Jurkat, Clone E6-1 (cell line): ENCODE results near the gene DPPA5.
"Not testable (repeated sequence)": the region's sequence is repeated elsewhere in the genome, so short reads cannot be mapped to it uniquely, and the experiment has no call there.

ENCODE experiments used
- DNase-seq: peaks from one replicate; pipeline ENCODE4 v3.0.0-alpha.2; 2011; ENCODE audit warnings: low read depth, low spot score
- H3K4me3 ChIP-seq: 2 replicates; pipeline ENCODE4 v1.5.1; 2011; ENCODE audit warnings: mild to moderate bottlenecking, low read length, control low read depth, moderate library complexity

DPPA5 gene

GRCh38 chr6:73367761-73368355, 13.8 kb upstream of the DPPA5 start:
- DNase-seq, result no peak
- H3K4me3 ChIP-seq, result no peak overlapping the region

GRCh38 chr6:73364549-73364948, 10.5 kb upstream of the DPPA5 start:
- DNase-seq, result no peak
- no peak overlapping the region for H3K4me3 ChIP-seq

GRCh38 chr6:73364121-73364520, 10.0 kb upstream of the DPPA5 start:
- no peak overlapping the region for H3K4me3 ChIP-seq
- no peak for DNase-seq

- no peak overlapping the region for H3K4me3 ChIP-seq
- no peak for DNase-seq
Measured at GRCh38 chr6:73363537-73363875, 9.4 kb upstream of the DPPA5 start.

GRCh38 chr6:73362869-73363536, 8.9 kb upstream of the DPPA5 start:
- no peak for DNase-seq
- no peak overlapping the region for H3K4me3 ChIP-seq

- no peak within 1 kb of the TSS for H3K4me3 ChIP-seq
- no peak for DNase-seq
Measured at GRCh38 chr6:73362358-73362757, 8.3 kb upstream of the DPPA5 start, which contains the start of gene KHDC3L. Gene KHDC3L, plus strand, starts transcription at chr6:73362658. Its CDS starts 72 bp downstream, at chr6:73362730.

- no peak overlapping the region for H3K4me3 ChIP-seq
Measured at GRCh38 chr6:73349311-73349710, 4.8 kb downstream of the DPPA5 start.

DNA sequence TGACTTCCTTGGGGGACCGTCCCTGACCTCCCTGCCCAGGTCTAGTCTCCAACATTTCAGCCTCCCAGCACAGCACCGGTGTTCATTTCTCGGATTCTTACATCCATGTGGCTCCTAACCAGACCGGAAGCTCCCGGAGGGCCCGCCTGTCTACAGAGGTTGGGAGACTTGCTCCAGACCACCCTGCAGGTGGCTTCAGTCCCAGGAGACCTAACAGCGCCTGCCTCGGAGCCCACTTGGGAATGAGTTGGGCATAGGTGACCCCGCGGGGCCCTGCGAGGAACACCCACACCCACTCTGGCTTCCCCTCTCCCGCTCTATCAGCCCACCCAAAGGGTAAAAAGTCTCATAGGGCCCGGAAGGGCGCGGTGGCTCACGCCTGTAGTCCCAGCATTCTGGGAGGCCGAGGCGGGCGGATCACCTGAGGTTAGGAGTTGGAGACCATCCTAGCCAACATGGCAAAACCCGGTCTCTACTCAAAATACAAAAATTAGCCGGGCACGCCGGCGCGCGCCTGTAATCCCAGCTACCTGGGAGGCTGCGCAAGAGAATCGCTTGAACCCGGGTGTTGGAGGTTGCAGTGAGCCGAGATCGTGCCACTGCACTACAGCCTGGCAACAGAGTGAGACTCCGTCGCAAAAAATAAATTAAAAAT, 5.4 kb downstream of the DPPA5 start:
- no peak overlapping the region for H3K4me3 ChIP-seq
- no peak for DNase-seq

More at GRCh38 chr6:73349311-73349710, 4.8 kb downstream of the DPPA5 start:
- DNase-seq, result no peak

DNA sequence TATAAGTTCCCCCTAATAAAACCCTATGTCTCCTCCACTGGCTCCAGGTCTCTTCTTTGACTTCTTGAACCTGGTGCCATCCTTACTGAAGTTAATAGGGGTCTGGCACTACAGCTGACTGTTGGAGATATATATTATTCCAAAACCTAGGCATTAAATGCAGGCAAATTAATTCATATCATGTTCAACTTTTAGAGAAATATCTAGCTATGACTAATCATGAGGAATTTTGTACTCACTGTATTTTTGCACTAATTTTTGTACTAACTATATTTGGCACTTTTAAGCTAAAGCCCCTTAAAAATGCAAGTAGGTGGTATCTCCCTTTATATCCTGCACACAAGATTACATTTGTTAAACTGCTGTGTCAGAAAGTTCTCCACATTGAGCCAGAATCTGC, 10.9 kb downstream of the DPPA5 start:
- no peak for DNase-seq
- H3K4me3 ChIP-seq, result no peak overlapping the region

- H3K4me3 ChIP-seq, result no peak overlapping the region
- DNase-seq, result no peak
Measured at GRCh38 chr6:73342174-73342573, 11.9 kb downstream of the DPPA5 start.

DNA sequence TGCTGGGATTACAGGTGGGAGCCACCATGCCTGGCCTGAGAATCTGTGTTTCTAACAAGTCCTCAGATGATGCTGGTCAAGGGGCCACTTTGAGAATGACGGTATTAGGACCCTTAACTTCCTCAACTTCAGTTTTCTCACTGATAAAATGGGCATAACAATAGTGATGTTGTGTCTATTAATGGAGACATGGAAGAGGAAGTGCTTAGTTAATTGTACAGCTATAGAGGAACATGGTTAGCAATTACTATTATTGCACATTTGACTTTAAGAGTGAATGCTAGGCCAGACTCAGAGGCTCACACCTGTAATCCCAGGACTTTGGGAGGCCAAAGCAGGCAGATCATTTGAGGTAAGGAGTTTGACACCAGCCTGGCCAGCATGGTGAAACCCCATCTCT, 12.7 kb downstream of the DPPA5 start:
- H3K4me3 ChIP-seq, result no peak overlapping the region

DNA sequence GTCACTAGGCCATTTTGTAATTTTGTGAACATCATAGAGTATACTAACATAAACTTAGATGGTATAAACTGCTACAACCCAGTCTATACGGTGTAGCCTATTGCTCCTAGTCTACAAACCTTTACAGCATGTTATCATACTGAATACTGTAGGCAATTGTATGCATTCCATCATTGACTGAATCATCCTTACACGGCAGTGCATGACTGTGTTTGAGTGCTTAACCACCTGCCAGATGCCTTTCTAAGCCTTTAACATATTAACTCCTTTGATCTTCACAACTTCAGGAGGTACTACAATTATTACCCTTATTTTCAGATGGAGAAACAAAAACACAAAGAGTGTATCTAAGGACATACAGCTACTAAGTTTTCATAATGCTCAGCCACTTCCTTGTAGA, 14.0 kb downstream of the DPPA5 start:
- no peak overlapping the region for H3K4me3 ChIP-seq
- no peak for DNase-seq

More for the DNA sequence above, 12.7 kb downstream of the DPPA5 start:
- no peak for DNase-seq

DNA sequence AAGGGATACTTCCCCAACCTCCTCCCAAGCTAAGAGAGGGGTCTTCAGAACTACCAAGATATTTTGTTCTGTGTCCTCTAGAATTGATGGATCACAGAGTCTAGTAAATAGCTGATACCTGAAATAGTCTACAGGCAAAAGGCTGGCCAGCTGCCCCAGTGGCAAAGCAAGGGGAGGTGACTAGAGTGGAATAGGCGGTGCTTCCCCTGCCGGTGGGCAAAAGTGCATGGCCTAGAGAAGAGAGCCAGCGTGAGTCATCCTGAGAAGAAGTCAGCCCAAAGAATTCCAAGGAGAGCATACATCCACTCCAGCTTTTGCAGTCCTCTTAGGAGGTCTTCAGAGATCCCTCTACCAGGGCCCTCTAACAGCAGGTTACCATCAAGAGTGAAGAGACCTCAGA, 14.7 kb downstream of the DPPA5 start:
- no peak for DNase-seq
- no peak overlapping the region for H3K4me3 ChIP-seq

GRCh38 chr6:73329201-73329600, 24.9 kb downstream of the DPPA5 start:
- H3K4me3 ChIP-seq, result no peak overlapping the region
- DNase-seq, result no peak

DNA sequence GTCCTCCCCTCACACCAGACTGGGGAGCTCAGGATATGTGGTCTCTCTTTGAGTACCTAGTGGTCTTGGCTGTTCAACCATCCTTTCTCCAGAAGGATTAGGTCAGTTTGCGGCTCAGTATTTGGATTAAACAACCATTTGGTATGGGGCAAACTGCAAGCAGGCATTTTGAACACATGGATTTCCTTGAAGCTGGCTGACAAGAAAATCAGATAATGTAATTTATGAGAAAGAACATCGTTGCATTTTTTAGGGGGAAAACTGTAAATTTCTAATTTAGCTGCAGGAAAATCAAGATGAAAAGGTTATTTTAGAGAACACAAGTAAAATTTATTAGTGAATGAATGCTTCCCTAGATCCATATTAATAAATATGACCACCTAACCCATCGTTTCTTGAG, 25.3 kb downstream of the DPPA5 start:
- DNase-seq, result no peak

GRCh38 chr6:73325656-73326055, 28.4 kb downstream of the DPPA5 start:
- DNase-seq, result no peak
- no peak overlapping the region for H3K4me3 ChIP-seq

More for the DNA sequence above, 25.3 kb downstream of the DPPA5 start:
- no peak overlapping the region for H3K4me3 ChIP-seq

DNA sequence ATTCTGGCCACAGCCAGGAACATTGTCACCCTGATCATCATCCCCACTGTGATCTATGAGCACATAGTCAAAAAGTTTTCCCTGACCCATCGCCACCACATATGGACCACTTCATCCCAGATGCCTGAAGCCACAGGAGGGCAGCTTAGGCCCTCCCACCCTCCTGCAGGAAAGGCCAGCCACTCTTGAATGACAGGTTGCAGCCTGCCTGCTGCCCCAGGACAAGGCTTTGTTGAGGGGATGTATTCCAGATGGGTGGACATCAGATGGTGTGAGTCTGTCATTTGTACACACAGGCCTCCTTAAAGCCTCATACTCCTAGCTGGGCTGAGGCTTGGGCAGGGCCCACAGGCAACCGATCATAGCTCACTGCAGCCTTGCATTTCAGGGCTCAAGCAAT, 30.8 kb downstream of the DPPA5 start:
- no peak overlapping the region for H3K4me3 ChIP-seq
- no peak for DNase-seq

DNA sequence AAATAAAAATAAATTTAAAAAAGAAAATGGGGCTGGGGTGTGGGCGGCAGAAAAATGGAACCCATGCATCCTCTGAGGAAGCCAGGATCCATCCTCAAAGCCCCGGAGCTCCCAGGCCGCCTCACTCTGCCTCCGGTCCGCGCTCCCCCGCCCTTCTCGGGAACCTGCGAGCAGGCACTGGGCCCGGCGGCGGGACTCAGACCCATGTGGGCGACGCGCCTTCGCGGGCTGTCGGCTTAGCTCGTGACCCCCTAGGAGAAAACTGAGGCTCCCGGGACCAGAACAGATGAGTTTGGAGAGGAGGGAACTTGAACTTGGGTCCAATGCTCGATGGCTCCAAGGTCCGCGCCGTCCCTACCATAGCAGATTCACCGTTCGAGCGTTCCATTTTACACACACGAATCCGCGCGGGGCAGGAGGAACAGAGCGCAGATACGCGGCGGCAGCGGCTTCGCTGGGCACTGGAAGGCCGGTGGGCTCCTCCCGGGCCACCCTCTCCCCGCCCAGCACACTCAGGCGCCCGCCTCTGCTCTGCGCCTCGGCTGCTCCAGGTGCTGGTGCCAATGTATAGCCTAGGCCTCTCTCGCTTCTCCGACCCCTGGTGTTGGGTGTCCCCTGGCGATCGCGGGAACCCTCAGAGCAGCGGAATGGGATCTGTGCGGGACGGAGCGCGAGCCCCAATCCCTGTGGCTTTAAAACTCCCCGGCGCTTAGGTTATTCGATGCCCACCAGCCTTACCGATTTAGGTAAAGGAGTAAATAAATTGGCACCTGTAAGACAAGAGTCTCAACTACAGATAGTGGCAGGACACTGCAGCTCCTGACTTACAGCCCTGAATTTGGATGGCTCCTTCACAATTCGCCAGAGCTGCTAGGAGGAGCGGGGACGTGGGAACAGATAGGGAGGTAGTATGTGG, 39.2 kb downstream of the DPPA5 start:
- H3K4me3 ChIP-seq, result no peak overlapping the region
- no peak for DNase-seq

- peak overlapping the region; percentile 79 for H3K4me3 ChIP-seq
- not testable (repeated sequence) for DNase-seq
Measured at GRCh38 chr6:73310503-73310845, 43.6 kb downstream of the DPPA5 start.
